HepG2 (cell line): ENCODE data around the gene MYRIP. TPM values are rescaled to one million over a fixed set of nuclear protein-coding genes. Genes with fewer than 3 reads are reported as not detected.
A peak's percentile ranks its signal among the peaks of the same experiment; 100 is the strongest.

Experiments
- ATAC-seq: fragments of 200-7000 bp; cut with Tn5 transposase; 3 replicates; pipeline ENCODE4 v1.9.1; 2020; ENCODE audit warnings: mild to moderate bottlenecking, moderate library complexity
- BruUV-seq: library from RNA; stranded (reverse); fragments of 400-500 nt; replicated peaks from 2 replicates; lab custom pipeline; 2021; lab: Mats Ljungman, UMichigan
- CTCF ChIA-PET: fragments of 300-600 bp; formaldehyde crosslinking; extraction: SDS; loops from one replicate; lab custom pipeline; 2021; ENCODE audit warnings: low total read pairs, inconsistent platforms, low intra/inter-chr PET ratio; lab: Yijun Ruan, JAX
- POLR2A ChIA-PET: fragments of 350-600 bp; sonication (Branson Sonifier 250); formaldehyde crosslinking; loops from one replicate; lab custom pipeline; 2020; ENCODE audit warnings: antibody characterized with exemption, inconsistent platforms; lab: Yijun Ruan, JAX
- DNase-seq: peaks from one replicate; pipeline ENCODE4 v3.0.0-alpha.2; 2015; ENCODE audit warnings: low spot score
- FAIRE-seq: peaks from 3 replicates; lab custom pipeline; 2011; peaks lifted over from hg19 to GRCh38; lab: Jason Lieb, UNC
- H2AFZ ChIP-seq: one replicate; pipeline ENCODE4 v1.6.1; 2011; ENCODE audit warnings: low read length, inconsistent platforms
- H3K27ac ChIP-seq: fragments of 300-600 bp; 3 replicates; pipeline ENCODE4 v1.8.0; 2011; ENCODE audit warnings: mixed run types, mild to moderate bottlenecking, mixed read lengths, low read length, inconsistent platforms; ENCODE audit not compliant: insufficient read depth; ENCODE audit errors: extremely low read length
- H3K27me3 ChIP-seq, 2 experiments: fragments of 200-600 bp in 1 of 2; 2 replicates in 1 of 2; 3 replicates in 1 of 2; pipeline versions ENCODE4 v1.6.0 to v1.8.0; 2011; ENCODE audit warnings: low read length in 2 of 2, mild to moderate bottlenecking in 2 of 2, moderate library complexity in 2 of 2, inconsistent platforms in 1 of 2; ENCODE audit not compliant: insufficient read depth in 2 of 2, control insufficient read depth in 1 of 2
- H3K36me3 ChIP-seq, 2 experiments: fragments of 200-600 bp in 1 of 2; replicated peaks in 1 of 2; 2 replicates in 1 of 2; 3 replicates in 1 of 2; pipeline versions ENCODE4 v1.5.1 to v1.8.0; 2011; ENCODE audit warnings: low read length in 2 of 2, inconsistent platforms in 1 of 2; ENCODE audit not compliant: insufficient read depth in 2 of 2, control insufficient read depth in 1 of 2
- H3K4me1 ChIP-seq: 2 replicates; pipeline ENCODE4 v1.5.1; 2012; ENCODE audit warnings: low read length, inconsistent platforms; ENCODE audit not compliant: insufficient read depth
- H3K4me2 ChIP-seq: 2 replicates; pipeline ENCODE4 v1.6.0; 2011; ENCODE audit warnings: low read depth, low read length, inconsistent platforms
- H3K4me3 ChIP-seq, 3 experiments: fragments of 200-600 bp in 1 of 3; sonication (generic), shearing (Covaris generic) in 1 of 3; replicated peaks in 1 of 3; 2 replicates each; pipeline ENCODE4 v1.5.1; 2011 to 2016; ENCODE audit warnings: low read length in 3 of 3, inconsistent platforms in 2 of 3, low read depth in 2 of 3, mild to moderate bottlenecking in 2 of 3, control low read depth in 1 of 3, mixed read lengths in 1 of 3; ENCODE audit not compliant: insufficient read depth in 1 of 3
- H3K79me2 ChIP-seq: one replicate; pipeline ENCODE4 v1.6.1; 2011; ENCODE audit warnings: low read length, inconsistent platforms; ENCODE audit not compliant: insufficient read depth
- H3K9ac ChIP-seq: 2 replicates; pipeline ENCODE4 v1.6.0; 2011; ENCODE audit warnings: mild to moderate bottlenecking, low read depth, low read length, inconsistent platforms; ENCODE audit not compliant: insufficient read depth
- H3K9me3 ChIP-seq: 2 replicates; pipeline ENCODE4 v1.5.1; 2012; ENCODE audit warnings: mild to moderate bottlenecking, low read length
- H4K20me1 ChIP-seq: 2 replicates; pipeline ENCODE4 v1.6.0; 2011; ENCODE audit warnings: inconsistent platforms, mild to moderate bottlenecking, low read length, moderate library complexity; ENCODE audit not compliant: insufficient read depth
- FOXP1 ChIP-seq, 2 experiments: fragments of 450-650 bp in 1 of 2; IDR thresholded peaks; 2 replicates each; pipeline ENCODE4 v1.6.1; 2017 to 2018; ENCODE audit warnings: antibody characterized with exemption in 1 of 2
- JUND ChIP-seq: sonication (generic); formaldehyde crosslinking; IDR thresholded peaks from 2 replicates; pipeline ENCODE4 v1.8.0; 2022; ENCODE audit warnings: mild to moderate bottlenecking, missing genetic modification reagents
- RAD21 ChIP-seq: fragments of 450-650 bp; formaldehyde crosslinking; IDR thresholded peaks from 2 replicates; pipeline ENCODE4 v1.5.0; 2020; ENCODE audit warnings: mild to moderate bottlenecking
- SCMH1 ChIP-seq: sonication (generic); formaldehyde crosslinking; IDR thresholded peaks from 2 replicates; pipeline ENCODE4 v1.9.0; 2021; ENCODE audit warnings: missing genetic modification reagents, mild to moderate bottlenecking, borderline replicate concordance
- STAG1 ChIP-seq: sonication (generic); formaldehyde crosslinking; IDR thresholded peaks from 2 replicates; pipeline ENCODE4 v1.4.0; 2020; ENCODE audit warnings: missing genetic modification reagents
- ZNF234 ChIP-seq: sonication (generic); formaldehyde crosslinking; conservative IDR thresholded peaks from 2 replicates; pipeline ENCODE4 v1.5.1; 2020; ENCODE audit warnings: mild to moderate bottlenecking, missing genetic modification reagents
- ZNF331 ChIP-seq: sonication (generic); formaldehyde crosslinking; IDR thresholded peaks from 2 replicates; pipeline ENCODE4 v1.4.0; 2020; ENCODE audit warnings: missing genetic modification reagents
- ZNF510 ChIP-seq: sonication (generic); formaldehyde crosslinking; IDR thresholded peaks from 2 replicates; pipeline ENCODE4 v1.4.0; 2020; ENCODE audit warnings: low read depth, mild to moderate bottlenecking, missing genetic modification reagents
- WGBS: methylation state at CpG from one replicate; pipeline ENCODE4 v1.1.6; 2017; ENCODE audit warnings: low lambda C conversion rate; 5-methylcytosine and 5-hydroxymethylcytosine counted together
- in situ Hi-C: cut with HindIII; loops from 2 replicates; pipeline ENCODE4 v1.10.0; 2017; ENCODE audit warnings: low pct_unique_long_range_greater_than_20kb; ENCODE audit not compliant: extremely low pct_ligation_motif_present
- intact Hi-C: fragments of 100-400 bp; cut with micrococcal nuclease; formaldehyde crosslinking; loops from one replicate; pipeline ENCODE4 v1.10.0; 2022; ENCODE audit not compliant: unreplicated experiment
- polyA plus RNA-seq, 8 experiments: library from polyadenylated mRNA; depleted of rRNA in 3 of 8; stranded (reverse) in 7 of 8; unstranded in 1 of 8; fragments of >200 nt; fragmentation: Illumina TruSeq in 4 of 8; extraction: Trizol in 4 of 8; gene quantifications; 2 replicates each; pipeline versions ENCODE4 v1.2.1 to v1.2.3, GENCODE V29; 2011 to 2016; ENCODE audit warnings: low read depth in 4 of 8, missing spikeins in 1 of 8, mixed read lengths in 1 of 8; ENCODE audit not compliant: insufficient read depth in 1 of 8
- total RNA-seq, 5 experiments: library from RNA; depleted of rRNA; stranded (reverse); fragments of >200 nt; fragmentation: Illumina TruSeq; extraction: Trizol; gene quantifications; 2 replicates each; pipeline ENCODE4 v1.2.3, GENCODE V29; 2016; ENCODE audit warnings: low read depth in 1 of 5
- TF ChIP-seq, protein P1 (sequence below): sonication (generic); formaldehyde crosslinking; conservative IDR thresholded peaks from 2 replicates; pipeline ENCODE4 v1.8.0; 2022; ENCODE audit warnings: mild to moderate bottlenecking, moderate library complexity, missing genetic modification reagents

The MYRIP gene
- total and polyA plus RNA-seq, 2 of the 13 experiments (the other 11 are each of a cell fraction or from before 2014, with no cell fraction given), result 0.64 to 0.84 TPM

DNA sequence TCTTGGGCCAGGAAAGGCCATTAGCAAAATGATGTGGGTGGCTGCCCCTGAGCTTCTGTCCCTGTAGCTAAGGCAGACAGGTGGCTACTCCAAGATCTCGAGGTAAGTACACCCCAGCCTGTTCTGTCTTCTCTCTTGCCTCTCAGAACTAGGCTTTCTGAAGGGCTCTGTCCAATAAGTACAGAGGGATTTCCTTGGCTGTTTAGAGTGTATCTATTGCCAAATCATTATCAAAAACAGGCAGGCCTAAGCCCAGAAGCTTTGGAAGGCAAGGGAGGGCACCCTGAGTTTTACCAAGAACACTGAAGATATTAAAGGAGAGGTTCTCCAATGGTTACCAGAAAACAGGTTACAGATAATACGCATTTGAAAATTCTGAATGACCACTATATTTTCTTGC, 156.6 kb downstream of the MYRIP start (continued):
- TF ChIP-seq, protein P1, sequence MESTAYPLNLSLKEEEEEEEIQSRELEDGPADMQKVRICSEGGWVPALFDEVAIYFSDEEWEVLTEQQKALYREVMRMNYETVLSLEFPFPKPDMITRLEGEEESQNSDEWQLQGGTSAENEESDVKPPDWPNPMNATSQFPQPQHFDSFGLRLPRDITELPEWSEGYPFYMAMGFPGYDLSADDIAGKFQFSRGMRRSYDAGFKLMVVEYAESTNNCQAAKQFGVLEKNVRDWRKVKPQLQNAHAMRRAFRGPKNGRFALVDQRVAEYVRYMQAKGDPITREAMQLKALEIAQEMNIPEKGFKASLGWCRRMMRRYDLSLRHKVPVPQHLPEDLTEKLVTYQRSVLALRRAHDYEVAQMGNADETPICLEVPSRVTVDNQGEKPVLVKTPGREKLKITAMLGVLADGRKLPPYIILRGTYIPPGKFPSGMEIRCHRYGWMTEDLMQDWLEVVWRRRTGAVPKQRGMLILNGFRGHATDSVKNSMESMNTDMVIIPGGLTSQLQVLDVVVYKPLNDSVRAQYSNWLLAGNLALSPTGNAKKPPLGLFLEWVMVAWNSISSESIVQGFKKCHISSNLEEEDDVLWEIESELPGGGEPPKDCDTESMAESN, result no peak

DNA sequence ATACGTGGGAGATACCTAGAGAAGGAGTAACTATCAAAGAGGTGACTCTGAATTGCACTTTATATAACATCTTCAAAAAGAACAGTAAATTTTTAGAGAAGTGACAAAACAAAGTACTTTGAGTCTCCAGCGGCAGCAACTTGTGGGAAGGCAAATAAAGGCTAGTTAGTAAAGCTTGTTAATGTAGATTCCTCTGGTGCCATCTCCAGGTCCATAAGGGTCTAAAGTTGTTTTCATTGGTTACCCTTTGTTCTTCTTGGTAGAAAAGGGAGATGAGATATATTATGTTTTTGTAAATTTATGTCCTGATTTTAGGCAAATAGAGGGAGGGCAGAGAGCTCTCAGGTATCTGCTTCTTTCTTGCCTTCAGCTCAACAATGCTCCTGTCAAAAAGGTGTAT, 161.6 kb downstream of the MYRIP start:
- Histone ChIP-seq H4K20me1 (no peaks in the 10 kb centered on the region), H2AFZ (no peak overlapping the region), H3K4me1 (no peaks in the 10 kb centered on the region), H3K36me3 (no peaks in the 10 kb centered on the region), H3K4me3 (no peak overlapping the region), H3K27me3 (no peaks in the 10 kb centered on the region; a peak in 1 of 5 replicates), H3K9ac (no peak overlapping the region), H3K9me3 (no peaks in the 10 kb centered on the region), H3K4me2 (no peak overlapping the region), H3K79me2 (no peaks in the 10 kb centered on the region), H3K27ac (no peak overlapping the region)
- DNase-seq (peak; percentile 6), FAIRE-seq (no peak), ATAC-seq (no peak)
- in situ Hi-C loops, result no loop called here
- ChIA-PET POLR2A (no interaction called here), CTCF (no interaction called here)
- no peak for TF ChIP-seq JUND (CRISPR knock-in tag)
- no peak for TF ChIP-seq RAD21 (CRISPR knock-in tag)
- TF ChIP-seq ZNF234 (CRISPR knock-in tag), result no peak
- no peak for TF ChIP-seq ZNF510 (CRISPR knock-in tag)
- no peak for TF ChIP-seq FOXP1 (IDR thresholded peaks at IDR 0.05)
- no peak for TF ChIP-seq FOXP1 (CRISPR knock-in tag; IDR thresholded peaks at IDR 0.05)
- no peak for TF ChIP-seq SCMH1
- peak; percentile 38 for TF ChIP-seq STAG1
- TF ChIP-seq ZNF331 (CRISPR knock-in tag), result no peak
- 31% methylated on average over 2 of the region's 2 CpGs for whole genome bisulfite sequencing
- BruUV-seq, result no TSS peak
- intact Hi-C loops, result loop anchor here (1.0 kb wide), 1 partner anchor 159 kb away; no protein-coding TSS in a partner anchor
